Breast epithelium (tissue), 4 donors: ENCODE measurements around the gene TMEM63C. TPM values are rescaled to one million over a fixed set of nuclear protein-coding genes. Genes with fewer than 3 reads are reported as not detected.

ENCODE experiments used
- DNase-seq, 2 donors: peaks; one replicate each; pipeline ENCODE4 v3.0.0-alpha.2; 2019; ENCODE audit warnings: low spot score in 2 of 2
- H3K27ac ChIP-seq, 2 donors: fragments of 200-600 bp; sonication (generic) in 1 of 2; one replicate each; pipeline ENCODE4 v1.5.1; 2016 to 2019; ENCODE audit warnings: mild to moderate bottlenecking in 1 of 2
- H3K27me3 ChIP-seq, 2 donors: fragments of 200-600 bp; sonication (generic) in 1 of 2; one replicate each; pipeline versions ENCODE4 v1.5.1 to v1.6.0; 2017 to 2019; ENCODE audit warnings: control low read depth in 1 of 2, mild to moderate bottlenecking in 1 of 2
- H3K36me3 ChIP-seq: fragments of 200-600 bp; one replicate; pipeline ENCODE4 v1.5.1; 2019
- H3K4me1 ChIP-seq, 2 donors: fragments of 200-600 bp; sonication (generic); one replicate each; pipeline ENCODE4 v1.5.1; 2016 to 2019; ENCODE audit warnings: control low read depth in 1 of 2
- H3K4me3 ChIP-seq, 3 donors: fragments of 200-600 bp; sonication (generic); 1 replicate in 2 of 3; 2 replicates in 1 of 3; pipeline ENCODE4 v1.5.1; 2016 to 2019; ENCODE audit warnings: mild to moderate bottlenecking in 3 of 3, moderate library complexity in 2 of 3
- H3K9me3 ChIP-seq, 2 donors: fragments of 200-600 bp; sonication (generic) in 1 of 2; one replicate each; pipeline ENCODE4 v1.5.1; 2016 to 2019; ENCODE audit warnings: control low read depth in 1 of 2
- POLR2A ChIP-seq: fragments of 450-650 bp; IDR thresholded peaks from one replicate; pipeline ENCODE4 v1.6.1; 2016; ENCODE audit warnings: antibody characterized with exemption, mild to moderate bottlenecking, moderate library complexity
- POLR2AphosphoS5 ChIP-seq, 3 donors: sonication (generic); formaldehyde crosslinking; IDR thresholded peaks; one replicate each; pipeline ENCODE4 v1.6.1; 2017; ENCODE audit warnings: antibody characterized with exemption in 3 of 3
- intact Hi-C: fragments of 100-400 bp; cut with DNase I; formaldehyde crosslinking; loops from one replicate; pipeline ENCODE4 v1.15.1; 2023; ENCODE audit warnings: low total_unique reads
- total RNA-seq, 3 donors: library from RNA; depleted of rRNA; stranded (reverse); fragments of >200 nt; gene quantifications; one replicate each; pipeline ENCODE4 v1.1.0, GENCODE V29; 2016
- TF ChIP-seq, protein P1 (sequence below), 3 donors: fragments of 450-650 bp; IDR thresholded peaks; one replicate each; pipeline ENCODE4 v1.5.1; 2016 to 2017; ENCODE audit warnings: antibody characterized with exemption in 3 of 3, mild to moderate bottlenecking in 3 of 3, moderate library complexity in 3 of 3

Gene TMEM63C
- total RNA-seq, 3 donors from 2014 or later: 0.16 to 8.0 (median 3.9) TPM

DNA sequence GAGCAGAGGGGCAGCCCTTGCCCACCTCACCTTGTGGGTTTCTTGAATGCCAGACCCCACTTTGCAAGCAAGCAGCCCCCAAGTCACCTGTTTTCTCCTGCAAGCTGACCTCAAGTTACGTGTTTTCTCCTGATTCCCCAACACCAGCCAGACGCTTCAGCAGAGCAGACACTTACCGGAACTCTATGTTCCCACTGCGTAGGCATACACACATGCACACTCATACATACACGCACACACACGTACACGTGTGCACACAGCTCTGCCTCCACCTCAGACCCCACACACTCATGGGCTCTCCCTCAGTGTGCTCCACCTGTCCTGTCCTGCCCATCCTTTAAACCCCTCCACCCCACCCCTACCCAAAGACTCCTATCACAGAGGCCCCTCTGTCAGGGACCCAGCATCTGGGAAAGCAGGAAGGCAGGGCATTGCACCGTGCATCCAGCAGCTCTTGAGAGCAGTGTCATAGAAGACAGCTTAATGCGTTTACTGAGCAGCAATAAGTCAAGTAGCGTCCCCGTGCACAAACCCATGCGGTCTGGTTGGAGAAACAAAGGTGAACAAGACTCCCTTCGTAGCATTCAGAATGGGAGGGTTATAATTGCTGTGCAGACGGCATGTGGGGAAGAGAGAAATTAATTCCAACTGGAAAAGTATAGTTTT, 44.4 kb downstream of the TMEM63C start:
- Histone ChIP-seq H3K9me3 (no peaks in the 10 kb centered on the region), H3K27me3 (no peaks in the 10 kb centered on the region), H3K4me1 (no peaks in the 10 kb centered on the region), H3K36me3 (no peaks in the 10 kb centered on the region), H3K27ac (no peak overlapping the region), H3K4me3 (no peak overlapping the region)
- TF ChIP-seq POLR2A (no peak), POLR2AphosphoS5 (IDR thresholded peaks at IDR 0.05) (no peak)
- TF ChIP-seq, protein P1, sequence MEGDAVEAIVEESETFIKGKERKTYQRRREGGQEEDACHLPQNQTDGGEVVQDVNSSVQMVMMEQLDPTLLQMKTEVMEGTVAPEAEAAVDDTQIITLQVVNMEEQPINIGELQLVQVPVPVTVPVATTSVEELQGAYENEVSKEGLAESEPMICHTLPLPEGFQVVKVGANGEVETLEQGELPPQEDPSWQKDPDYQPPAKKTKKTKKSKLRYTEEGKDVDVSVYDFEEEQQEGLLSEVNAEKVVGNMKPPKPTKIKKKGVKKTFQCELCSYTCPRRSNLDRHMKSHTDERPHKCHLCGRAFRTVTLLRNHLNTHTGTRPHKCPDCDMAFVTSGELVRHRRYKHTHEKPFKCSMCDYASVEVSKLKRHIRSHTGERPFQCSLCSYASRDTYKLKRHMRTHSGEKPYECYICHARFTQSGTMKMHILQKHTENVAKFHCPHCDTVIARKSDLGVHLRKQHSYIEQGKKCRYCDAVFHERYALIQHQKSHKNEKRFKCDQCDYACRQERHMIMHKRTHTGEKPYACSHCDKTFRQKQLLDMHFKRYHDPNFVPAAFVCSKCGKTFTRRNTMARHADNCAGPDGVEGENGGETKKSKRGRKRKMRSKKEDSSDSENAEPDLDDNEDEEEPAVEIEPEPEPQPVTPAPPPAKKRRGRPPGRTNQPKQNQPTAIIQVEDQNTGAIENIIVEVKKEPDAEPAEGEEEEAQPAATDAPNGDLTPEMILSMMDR (IDR thresholded peaks at IDR 0.05): no peak
- no peak for DNase-seq
- intact Hi-C loops: no loop called here

DNA sequence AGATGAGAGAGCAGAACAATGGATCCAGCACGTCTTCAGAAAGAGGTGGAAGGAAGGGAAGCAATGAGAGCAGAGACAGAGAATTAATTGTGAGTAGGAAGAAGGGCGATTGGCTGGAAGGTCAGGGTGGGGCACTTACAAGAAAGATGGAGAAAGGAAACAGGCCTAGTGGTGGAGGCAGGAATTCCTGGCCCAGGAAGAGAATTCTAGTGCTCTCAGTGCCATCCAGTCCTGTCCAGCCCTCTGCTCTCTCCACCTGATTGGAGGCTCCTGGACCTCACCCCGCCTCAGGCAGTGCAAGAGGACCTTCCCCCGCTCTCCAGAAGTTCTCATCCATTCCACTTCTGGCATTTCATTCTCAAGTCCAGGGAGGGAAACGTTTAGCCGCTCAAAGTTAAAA, 46.5 kb downstream of the TMEM63C start:
- no peaks in the 10 kb centered on the region for H3K9me3 ChIP-seq
- H3K4me1 ChIP-seq: no peaks in the 10 kb centered on the region
- H3K27ac ChIP-seq: no peak overlapping the region
- H3K4me3 ChIP-seq: no peak overlapping the region
- no peaks in the 10 kb centered on the region for H3K36me3 ChIP-seq
- no peak for DNase-seq
- TF ChIP-seq POLR2A: no peak
- TF ChIP-seq, protein P1 (IDR thresholded peaks at IDR 0.05): no peak
- no peak for TF ChIP-seq POLR2AphosphoS5 (IDR thresholded peaks at IDR 0.05)
- intact Hi-C loops: no loop called here
- H3K27me3 ChIP-seq: no peaks in the 10 kb centered on the region

DNA sequence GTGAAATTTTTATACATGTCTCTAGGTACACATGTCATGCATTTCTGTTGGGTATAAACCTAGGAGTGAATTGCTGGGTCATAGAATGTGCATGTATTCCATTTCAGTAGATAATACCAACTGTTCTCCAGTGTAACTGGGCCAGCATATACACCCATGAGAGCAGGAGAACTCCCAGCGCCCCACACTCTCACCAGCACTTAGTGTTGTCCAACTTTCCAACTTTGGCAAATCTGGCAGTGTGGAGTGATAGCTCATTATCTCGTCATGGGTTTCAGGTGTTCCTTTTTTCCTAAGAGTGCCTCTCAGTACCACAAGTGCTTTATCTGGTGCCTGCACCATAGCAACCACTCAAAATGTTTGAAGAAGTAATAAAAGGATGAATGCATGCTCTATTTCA, 49.3 kb downstream of the TMEM63C start:
- TF ChIP-seq, protein P1 (IDR thresholded peaks at IDR 0.05): no peak
- TF ChIP-seq POLR2A: no peak
- TF ChIP-seq POLR2AphosphoS5 (IDR thresholded peaks at IDR 0.05): no peak
- no peaks in the 10 kb centered on the region for H3K36me3 ChIP-seq
- intact Hi-C loops: loop anchor here (2.0 to 10.0 kb wide), 2 partner anchors 20 to 744 kb away; no protein-coding TSS in a partner anchor
- H3K4me3 ChIP-seq: no peak overlapping the region
- H3K4me1 ChIP-seq: no peaks in the 10 kb centered on the region
- H3K27ac ChIP-seq: no peak overlapping the region
- no peaks in the 10 kb centered on the region for H3K9me3 ChIP-seq
- no peaks in the 10 kb centered on the region for H3K27me3 ChIP-seq
- no peak for DNase-seq

DNA sequence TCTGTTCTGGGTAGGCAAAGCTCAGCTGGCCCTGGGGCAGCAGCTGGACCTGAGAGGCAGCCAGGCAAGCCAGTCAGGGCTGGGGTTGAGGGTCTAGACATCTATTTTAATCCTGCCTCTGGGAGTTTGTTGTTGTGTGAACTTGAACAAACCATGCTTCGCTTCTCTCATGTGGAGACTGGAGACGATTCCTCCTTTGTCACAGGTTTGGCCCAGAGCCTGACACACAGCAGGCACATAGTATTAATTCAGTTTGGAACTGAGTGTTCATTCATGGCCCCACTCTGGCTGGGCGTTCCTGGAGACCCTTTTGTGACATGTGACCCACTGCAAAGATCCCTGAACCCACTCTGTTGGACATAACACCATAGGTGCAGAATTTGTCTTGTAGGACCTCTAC, 50.1 kb downstream of the TMEM63C start:
- Histone ChIP-seq H3K27me3 (no peaks in the 10 kb centered on the region), H3K36me3 (no peaks in the 10 kb centered on the region), H3K4me3 (no peak overlapping the region), H3K27ac (no peak overlapping the region), H3K9me3 (no peaks in the 10 kb centered on the region), H3K4me1 (no peaks in the 10 kb centered on the region)
- no peak for TF ChIP-seq POLR2A
- TF ChIP-seq, protein P1 (IDR thresholded peaks at IDR 0.05): no peak
- no peak for TF ChIP-seq POLR2AphosphoS5 (IDR thresholded peaks at IDR 0.05)
- no peak for DNase-seq
- intact Hi-C loops: loop anchor here (2.0 to 10.0 kb wide), 2 partner anchors 21 to 743 kb away; no protein-coding TSS in a partner anchor

DNA sequence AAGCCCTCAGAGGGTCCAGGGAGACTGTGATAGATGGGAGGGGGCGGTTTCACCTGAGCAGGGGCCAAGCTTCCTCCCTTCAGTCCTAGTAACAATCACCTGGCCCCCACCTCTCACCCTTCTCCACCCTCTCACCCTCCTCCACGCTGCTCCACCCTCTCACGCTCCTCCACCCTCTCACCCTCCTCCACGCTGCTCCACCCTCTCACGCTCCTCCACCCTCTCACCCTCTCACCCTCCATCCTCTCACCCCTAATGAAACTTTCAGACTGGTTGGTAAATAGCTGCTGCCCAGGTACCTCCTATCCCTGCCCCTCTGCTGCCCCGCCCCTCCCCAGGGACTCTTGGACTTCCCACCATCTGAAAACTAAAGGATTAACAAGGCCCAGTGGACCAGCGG, 55.2 kb downstream of the TMEM63C start:
- no peaks in the 10 kb centered on the region for H3K9me3 ChIP-seq
- no peak overlapping the region for H3K4me3 ChIP-seq
- H3K27ac ChIP-seq: no peak overlapping the region
- no peaks in the 10 kb centered on the region for H3K27me3 ChIP-seq
- no peak for TF ChIP-seq POLR2A
- TF ChIP-seq, protein P1 (IDR thresholded peaks at IDR 0.05): no peak
- no peak for TF ChIP-seq POLR2AphosphoS5 (IDR thresholded peaks at IDR 0.05)
- no peaks in the 10 kb centered on the region for H3K4me1 ChIP-seq
- no peak for DNase-seq
- intact Hi-C loops: loop anchor here (10.0 kb wide), 1 partner anchor 738 kb away; no protein-coding TSS in a partner anchor
- no peaks in the 10 kb centered on the region for H3K36me3 ChIP-seq
